Measurements from ENCODE around the gene GIMAP8.
"Not testable (repeated sequence)": the region's sequence is repeated elsewhere in the genome, so short reads cannot be mapped to it uniquely, and the experiment has no call there.

Gene GIMAP8

GRCh38 chr7:150468241-150468640 lies 17.8 kb downstream of the GIMAP8 start:
- DNase-seq = no peak

GRCh38 chr7:150471886-150472285 lies 21.5 kb downstream of the GIMAP8 start:
- DNase-seq = no peak

GRCh38 chr7:150473902-150474301 lies 23.5 kb downstream of the GIMAP8 start:
- DNase-seq = no peak

GRCh38 chr7:150476285-150476684 lies 25.9 kb downstream of the GIMAP8 start:
- DNase-seq = no peak

GRCh38 chr7:150476819-150477631 lies 26.6 kb downstream of the GIMAP8 start:
- no peak for DNase-seq

- no peak for DNase-seq
These were observed 28.7 kb downstream of the GIMAP8 start for GRCh38 chr7:150479023-150479716.

GRCh38 chr7:150481186-150481920 lies 30.9 kb downstream of the GIMAP8 start:
- no peak for DNase-seq

- DNase-seq = no peak
These were observed 31.5 kb downstream of the GIMAP8 start for GRCh38 chr7:150481922-150482321.

GRCh38 chr7:150483514-150483913 lies 33.1 kb downstream of the GIMAP8 start:
- not testable (repeated sequence) for DNase-seq

GRCh38 chr7:150484071-150484470 lies 33.6 kb downstream of the GIMAP8 start:
- DNase-seq = not testable (repeated sequence)

- no peak for DNase-seq
These were observed 37.2 kb downstream of the GIMAP8 start for GRCh38 chr7:150487625-150488024.

GRCh38 chr7:150489782-150490181 lies 39.4 kb downstream of the GIMAP8 start:
- no peak for DNase-seq

- DNase-seq = not testable (repeated sequence)
These were observed 43.0 kb downstream of the GIMAP8 start for GRCh38 chr7:150493442-150493841.

GRCh38 chr7:150502519-150502918 lies 52.1 kb downstream of the GIMAP8 start:
- DNase-seq = no peak

GRCh38 chr7:150503155-150503554 lies 52.7 kb downstream of the GIMAP8 start:
- no peak for DNase-seq

- no peak for DNase-seq
These were observed 53.2 kb downstream of the GIMAP8 start for GRCh38 chr7:150503581-150503980.

- no peak for DNase-seq
These were observed 57.6 kb downstream of the GIMAP8 start for GRCh38 chr7:150507947-150508602.

- DNase-seq = no peak
These were observed 60.6 kb downstream of the GIMAP8 start for GRCh38 chr7:150511048-150511447.

GRCh38 chr7:150513758-150514157 lies 63.3 kb downstream of the GIMAP8 start:
- no peak for DNase-seq

- DNase-seq = no peak
These were observed 64.4 kb downstream of the GIMAP8 start, which contains the start of gene GIMAP7 for GRCh38 chr7:150514748-150515222. Gene GIMAP7, plus strand, starts transcription at chr7:150514872. Its CDS starts 5,103 bp downstream, at chr7:150519975.

GRCh38 chr7:150515248-150516147 lies 65.1 kb downstream of the GIMAP8 start:
- DNase-seq = no peak
